CD14-positive monocyte (primary cell): ENCODE results near the gene CX3CR1. TPM values are rescaled to one million over a fixed set of nuclear protein-coding genes. Genes with fewer than 3 reads are reported as not detected.

Source experiments
- DNase-seq, 3 donors: peaks; one replicate each; pipeline ENCODE4 v3.0.0-alpha.2; 2011 to 2022
- H2AFZ ChIP-seq: 2 replicates; pipeline ENCODE4 v1.6.0; 2012; ENCODE audit warnings: mild to moderate bottlenecking, low read depth, low read length, inconsistent platforms; ENCODE audit not compliant: insufficient read depth, poor library complexity, severe bottlenecking
- H3K27ac ChIP-seq, 2 donors: 1 replicate in 1 of 2; 2 replicates in 1 of 2; pipeline ENCODE4 v1.5.1; 2012 to 2013; ENCODE audit warnings: low read length in 2 of 2, control low read depth in 1 of 2, inconsistent platforms in 1 of 2, low read depth in 1 of 2, mild to moderate bottlenecking in 1 of 2
- H3K27me3 ChIP-seq, 2 donors: one replicate each; pipeline versions ENCODE4 v1.6.0 to v1.6.1; 2011 to 2013; ENCODE audit warnings: low read length in 2 of 2; ENCODE audit not compliant: control insufficient read depth in 2 of 2, insufficient read depth in 2 of 2
- H3K36me3 ChIP-seq, 2 donors: replicated peaks in 1 of 2; 1 replicate in 1 of 2; 2 replicates in 1 of 2; pipeline versions ENCODE4 v1.5.1 to v1.6.1; 2012 to 2013; ENCODE audit warnings: low read length in 2 of 2, control low read depth in 1 of 2, inconsistent platforms in 1 of 2, mild to moderate bottlenecking in 1 of 2; ENCODE audit not compliant: insufficient read depth in 2 of 2, control insufficient read depth in 1 of 2
- H3K4me1 ChIP-seq, 2 donors: 1 replicate in 1 of 2; 2 replicates in 1 of 2; pipeline versions ENCODE4 v1.5.1 to v1.6.1; 2012 to 2013; ENCODE audit warnings: low read length in 2 of 2, control low read depth in 1 of 2, inconsistent platforms in 1 of 2, mild to moderate bottlenecking in 1 of 2, moderate library complexity in 1 of 2; ENCODE audit not compliant: insufficient read depth in 2 of 2, control insufficient read depth in 1 of 2
- H3K4me2 ChIP-seq: replicated peaks from 2 replicates; pipeline ENCODE3; 2012; ENCODE audit warnings: low read length, moderate library complexity, mild to moderate bottlenecking; ENCODE audit not compliant: poor library complexity, severe bottlenecking; ENCODE audit errors: extremely low read depth
- H3K4me3 ChIP-seq, 3 experiments: fragments of 200-600 bp in 1 of 3; sonication (generic) in 1 of 3; replicated peaks in 1 of 3; 1 replicate in 2 of 3; 2 replicates in 1 of 3; pipeline ENCODE4 v1.5.1; 2011 to 2013; ENCODE audit warnings: low read length in 3 of 3, mild to moderate bottlenecking in 3 of 3, control low read depth in 2 of 3, low read depth in 2 of 3, inconsistent platforms in 1 of 3, moderate library complexity in 1 of 3
- H3K79me2 ChIP-seq: 2 replicates; pipeline ENCODE4 v1.6.0; 2012; ENCODE audit warnings: mild to moderate bottlenecking, control low read depth, inconsistent platforms, low read length, moderate library complexity; ENCODE audit not compliant: insufficient read depth
- H3K9ac ChIP-seq: 2 replicates; pipeline ENCODE4 v1.6.0; 2017; ENCODE audit warnings: low read length, mild to moderate bottlenecking; ENCODE audit not compliant: insufficient read depth, poor library complexity, severe bottlenecking
- H3K9me3 ChIP-seq, 2 donors: replicated peaks in 1 of 2; 1 replicate in 1 of 2; 2 replicates in 1 of 2; pipeline versions ENCODE4 v1.5.1 to v1.6.1; 2012 to 2013; ENCODE audit warnings: low read length in 2 of 2, control low read depth in 1 of 2; ENCODE audit not compliant: control insufficient read depth in 1 of 2, insufficient read depth in 1 of 2
- H4K20me1 ChIP-seq: 2 replicates; pipeline ENCODE4 v1.6.0; 2012; ENCODE audit warnings: mild to moderate bottlenecking, low read length, control low read depth, moderate library complexity; ENCODE audit not compliant: insufficient read depth
- H3K27ac Mint-ChIP-seq, 7 donors: one replicate each; pipeline ENCODE4 v1.8.0; 2020; ENCODE audit warnings: mild to moderate bottlenecking in 7 of 7, mixed read lengths in 7 of 7, moderate library complexity in 6 of 7, inconsistent platforms in 2 of 7
- H3K27me3 Mint-ChIP-seq, 3 donors: one replicate each; pipeline ENCODE4 v1.8.0; 2021 to 2022; ENCODE audit warnings: low read depth in 3 of 3, mild to moderate bottlenecking in 3 of 3, mixed read lengths in 3 of 3, moderate library complexity in 3 of 3, inconsistent platforms in 1 of 3
- H3K36me3 Mint-ChIP-seq, 2 donors: one replicate each; pipeline ENCODE4 v1.8.0; 2020; ENCODE audit warnings: mixed read lengths in 2 of 2, inconsistent platforms in 1 of 2, mild to moderate bottlenecking in 1 of 2
- H3K4me1 Mint-ChIP-seq: one replicate; pipeline ENCODE4 v1.8.0; 2020; ENCODE audit warnings: mild to moderate bottlenecking, mixed read lengths
- H3K4me3 Mint-ChIP-seq, 2 donors: one replicate each; pipeline ENCODE4 v1.8.0; 2020; ENCODE audit warnings: mild to moderate bottlenecking in 2 of 2, mixed read lengths in 2 of 2, moderate library complexity in 1 of 2
- H3K9me3 Mint-ChIP-seq, 7 donors: one replicate each; pipeline ENCODE4 v1.8.0; 2020 to 2022; ENCODE audit warnings: mixed read lengths in 7 of 7, mild to moderate bottlenecking in 6 of 7, moderate library complexity in 6 of 7, inconsistent platforms in 2 of 7
- WGBS: methylation state at CpG from one replicate; pipeline ENCODE4 v1.1.5; 2013; ENCODE audit warnings: missing lambda C conversion rate; ENCODE audit not compliant: insufficient coverage; 5-methylcytosine and 5-hydroxymethylcytosine counted together
- intact Hi-C, 2 donors: fragments of 100-400 bp; cut with micrococcal nuclease; formaldehyde crosslinking; loops; one replicate each; pipeline versions ENCODE4 v1.15.0 to v1.15.1; 2023
- polyA plus RNA-seq, 3 donors: library from polyadenylated mRNA; depleted of rRNA in 1 of 3; unstranded in 2 of 3; stranded (reverse) in 1 of 3; fragments of 300-500 nt in 2 of 3; fragments of >200 nt in 1 of 3; fragmentation: Illumina TruSeq in 2 of 3; gene quantifications; 1 replicate in 2 of 3; 2 replicates in 1 of 3; pipeline ENCODE4 v1.2.3, GENCODE V29; 2012 to 2021
- TF ChIP-seq, protein P1 (sequence below): fragments of 200-600 bp; IDR thresholded peaks from one replicate; pipeline ENCODE4 v1.8.0; 2022; ENCODE audit warnings: antibody characterized with exemption, mild to moderate bottlenecking

CX3CR1 gene
- polyA plus RNA-seq, 3 donors, result 25.9 to 405 (median 184) TPM

GRCh38 chr3:39296197-39297077 is 16.6 kb upstream of the CX3CR1 start:
- Mint-ChIP-seq H3K4me1 (peaks cover 2% of the 10 kb centered on the region), H3K27me3 (peaks cover 3 to 7% (median 3%) of the 10 kb centered on the region in 3 donors), H3K36me3 (no peaks in the 10 kb centered on the region), H3K9me3 (peaks cover 13 to 34% (median 24%) of the 10 kb centered on the region in 7 donors), H3K27ac (no peak overlapping the region), H3K4me3 (no peak overlapping the region)
- no peaks in the 10 kb centered on the region for H3K36me3 ChIP-seq
- intact Hi-C loops, result no loop called here
- H3K9me3 ChIP-seq, result peaks cover 12 to 26% of the 10 kb centered on the region in 2 donors
- TF ChIP-seq, protein P1, sequence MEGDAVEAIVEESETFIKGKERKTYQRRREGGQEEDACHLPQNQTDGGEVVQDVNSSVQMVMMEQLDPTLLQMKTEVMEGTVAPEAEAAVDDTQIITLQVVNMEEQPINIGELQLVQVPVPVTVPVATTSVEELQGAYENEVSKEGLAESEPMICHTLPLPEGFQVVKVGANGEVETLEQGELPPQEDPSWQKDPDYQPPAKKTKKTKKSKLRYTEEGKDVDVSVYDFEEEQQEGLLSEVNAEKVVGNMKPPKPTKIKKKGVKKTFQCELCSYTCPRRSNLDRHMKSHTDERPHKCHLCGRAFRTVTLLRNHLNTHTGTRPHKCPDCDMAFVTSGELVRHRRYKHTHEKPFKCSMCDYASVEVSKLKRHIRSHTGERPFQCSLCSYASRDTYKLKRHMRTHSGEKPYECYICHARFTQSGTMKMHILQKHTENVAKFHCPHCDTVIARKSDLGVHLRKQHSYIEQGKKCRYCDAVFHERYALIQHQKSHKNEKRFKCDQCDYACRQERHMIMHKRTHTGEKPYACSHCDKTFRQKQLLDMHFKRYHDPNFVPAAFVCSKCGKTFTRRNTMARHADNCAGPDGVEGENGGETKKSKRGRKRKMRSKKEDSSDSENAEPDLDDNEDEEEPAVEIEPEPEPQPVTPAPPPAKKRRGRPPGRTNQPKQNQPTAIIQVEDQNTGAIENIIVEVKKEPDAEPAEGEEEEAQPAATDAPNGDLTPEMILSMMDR, result no peak
- no peak overlapping the region for H3K4me2 ChIP-seq
- no peak for DNase-seq
- no peak overlapping the region for H3K27ac ChIP-seq
- H3K9ac ChIP-seq, result no peak overlapping the region
- WGBS, result 100% methylated on average over 2 of the region's 4 CpGs
- no peaks in the 10 kb centered on the region for H3K4me1 ChIP-seq
- no peak overlapping the region for H2AFZ ChIP-seq
- H3K4me3 ChIP-seq, result no peak overlapping the region
- H3K27me3 ChIP-seq, result no peaks in the 10 kb centered on the region
- H3K79me2 ChIP-seq, result no peaks in the 10 kb centered on the region
- H4K20me1 ChIP-seq, result no peaks in the 10 kb centered on the region

DNA sequence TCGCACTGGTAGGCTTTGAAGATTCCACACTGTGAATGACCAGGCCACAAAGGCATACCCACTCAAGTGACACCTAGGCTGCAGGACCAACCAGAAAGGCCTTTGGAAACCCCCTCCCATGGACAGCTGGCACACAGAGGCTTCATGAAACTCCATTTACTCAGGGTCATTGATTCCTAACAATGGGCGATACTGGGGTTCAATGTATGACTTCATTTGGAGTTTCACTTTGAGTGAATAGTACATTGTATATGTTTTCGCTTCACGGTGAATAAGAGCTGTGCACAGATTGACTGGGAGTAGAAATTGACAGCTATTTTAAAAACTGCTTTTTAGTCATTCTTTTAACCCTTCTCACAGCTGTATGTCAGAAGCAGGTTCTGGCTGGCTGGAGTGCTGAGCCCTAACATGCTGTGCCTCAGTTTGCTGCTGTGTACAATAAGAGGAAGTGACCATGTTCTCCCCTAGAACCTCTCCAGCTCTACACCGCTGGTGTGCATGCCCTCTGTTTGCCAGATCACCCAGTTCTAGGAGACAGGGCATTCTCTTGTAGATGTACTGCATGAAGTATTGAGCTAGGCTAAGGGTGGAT is 15.4 kb upstream of the CX3CR1 start:
- no peaks in the 10 kb centered on the region for H4K20me1 ChIP-seq
- no peak overlapping the region for H3K4me3 ChIP-seq
- H2AFZ ChIP-seq, result no peak overlapping the region
- intact Hi-C loops, result no loop called here
- no peaks in the 10 kb centered on the region for H3K4me1 ChIP-seq
- no peak for DNase-seq
- peaks cover 13 to 24% (median 23%) of the 10 kb centered on the region in 7 donors for H3K9me3 Mint-ChIP-seq
- no peak overlapping the region for H3K27ac ChIP-seq
- no peaks in the 10 kb centered on the region for H3K36me3 Mint-ChIP-seq
- H3K27me3 Mint-ChIP-seq, result peaks cover 3 to 7% (median 3%) of the 10 kb centered on the region in 3 donors
- H3K9me3 ChIP-seq, result peaks cover 11 to 23% of the 10 kb centered on the region in 2 donors
- 100% methylated on average over 1 of the region's 5 CpGs for WGBS
- TF ChIP-seq, protein P1, result no peak
- H3K4me1 Mint-ChIP-seq, result peaks cover 2% of the 10 kb centered on the region
- H3K79me2 ChIP-seq, result no peaks in the 10 kb centered on the region
- H3K4me3 Mint-ChIP-seq, result no peak overlapping the region
- H3K36me3 ChIP-seq, result no peaks in the 10 kb centered on the region
- no peaks in the 10 kb centered on the region for H3K27me3 ChIP-seq
- H3K4me2 ChIP-seq, result no peak overlapping the region
- H3K9ac ChIP-seq, result no peak overlapping the region
- no peak overlapping the region for H3K27ac Mint-ChIP-seq
